HG03442 (cell line): Measurements from ENCODE around the gene KRTAP9-6.
"Not testable (repeated sequence)": the region's sequence is repeated elsewhere in the genome, so short reads cannot be mapped to it uniquely, and the experiment has no call there.

ENCODE experiments used
- ATAC-seq: cut with Tn5 transposase; IDR thresholded peaks from one replicate; pipeline ENCODE4 v1.9.1; 2021; ENCODE audit warnings: mild to moderate bottlenecking, moderate library complexity; ENCODE audit not compliant: unreplicated experiment

KRTAP9-6 gene, protein sequence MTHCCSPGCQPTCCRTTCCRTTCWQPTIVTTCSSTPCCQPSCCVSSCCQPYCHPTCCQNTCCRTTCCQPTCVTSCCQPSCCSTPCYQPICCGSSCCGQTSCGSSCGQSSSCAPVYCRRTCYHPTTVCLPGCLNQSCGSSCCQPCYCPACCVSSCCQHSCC

DNA sequence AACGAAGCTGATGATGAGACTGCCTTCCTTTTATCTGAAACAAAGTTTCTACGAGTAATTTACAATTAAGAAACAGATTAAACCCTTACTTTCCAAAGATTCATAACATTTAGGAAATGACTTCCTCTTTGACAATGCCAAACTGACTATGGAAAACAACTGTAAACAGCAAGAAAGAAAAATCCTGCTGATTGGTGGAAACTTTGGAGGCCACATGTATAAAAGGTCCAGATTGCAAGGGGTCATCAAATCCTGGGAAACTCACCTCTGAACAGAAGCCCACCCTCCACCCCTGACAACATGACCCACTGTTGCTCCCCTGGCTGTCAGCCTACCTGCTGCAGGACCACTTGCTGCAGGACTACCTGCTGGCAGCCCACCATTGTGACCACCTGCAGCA is at the start of gene KRTAP9-6:
TSS of gene KRTAP9-6 (plus strand) at position 301 of the 400 bp plus-strand sequence. CDS start at position 301, 0 bp downstream.
- ATAC-seq, result no peak

DNA sequence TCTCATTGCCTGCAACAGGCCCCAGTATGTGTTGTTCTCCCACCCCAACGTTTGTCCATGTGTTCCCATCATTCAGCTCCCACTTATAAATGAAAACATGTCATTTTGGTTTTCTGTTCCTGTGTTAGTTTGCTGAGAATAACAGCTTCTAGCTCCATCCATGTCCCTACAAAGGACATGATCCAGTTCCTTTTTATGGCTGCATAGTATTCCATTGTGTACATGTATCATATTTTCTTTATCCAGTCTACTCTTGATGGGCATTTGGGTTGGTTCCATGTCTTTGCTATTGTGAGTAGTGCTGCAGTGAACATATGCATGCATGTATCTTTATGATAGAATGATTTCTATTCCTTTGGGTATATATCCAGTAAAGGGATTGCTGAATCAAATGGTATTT is 49.5 kb upstream of the KRTAP9-6 start:
- no peak for ATAC-seq

DNA sequence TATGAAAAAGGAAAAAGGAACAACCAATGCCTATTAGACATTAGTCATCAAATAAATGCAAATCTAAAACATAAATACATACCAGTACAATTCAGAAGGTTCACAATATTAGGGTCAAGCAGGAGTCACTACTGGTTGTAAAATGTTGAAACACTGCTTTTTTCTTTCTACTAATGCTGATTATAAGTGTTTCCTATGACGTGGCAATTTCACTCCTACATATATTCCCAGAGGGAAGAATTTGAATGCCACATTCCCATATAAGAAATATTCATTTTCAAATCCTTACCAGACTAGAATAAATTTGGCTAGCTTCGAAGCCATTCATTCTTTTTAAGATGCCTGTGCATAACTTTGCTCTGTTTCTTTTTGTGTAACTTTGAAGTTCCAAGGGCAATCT is 41.4 kb upstream of the KRTAP9-6 start:
- ATAC-seq, result no peak

DNA sequence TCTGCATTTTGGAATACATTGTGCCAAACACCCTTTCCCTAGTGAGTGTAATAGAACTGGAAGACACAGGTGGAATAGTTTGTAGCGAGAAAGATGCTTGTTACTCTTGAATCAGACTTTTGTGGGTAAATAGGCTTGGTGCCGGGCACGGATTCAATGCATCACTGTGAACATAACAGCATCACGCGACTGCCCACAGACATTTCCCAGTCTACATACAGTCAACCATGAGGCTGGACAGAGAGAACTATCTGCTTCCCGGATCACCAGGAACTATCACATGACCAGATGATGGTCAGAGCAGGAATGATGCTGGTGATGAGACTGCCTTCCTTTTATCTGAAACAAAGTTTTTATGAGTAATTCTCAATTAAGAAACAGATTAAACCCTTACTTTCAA is 39.1 kb upstream of the KRTAP9-6 start:
- ATAC-seq, result no peak

DNA sequence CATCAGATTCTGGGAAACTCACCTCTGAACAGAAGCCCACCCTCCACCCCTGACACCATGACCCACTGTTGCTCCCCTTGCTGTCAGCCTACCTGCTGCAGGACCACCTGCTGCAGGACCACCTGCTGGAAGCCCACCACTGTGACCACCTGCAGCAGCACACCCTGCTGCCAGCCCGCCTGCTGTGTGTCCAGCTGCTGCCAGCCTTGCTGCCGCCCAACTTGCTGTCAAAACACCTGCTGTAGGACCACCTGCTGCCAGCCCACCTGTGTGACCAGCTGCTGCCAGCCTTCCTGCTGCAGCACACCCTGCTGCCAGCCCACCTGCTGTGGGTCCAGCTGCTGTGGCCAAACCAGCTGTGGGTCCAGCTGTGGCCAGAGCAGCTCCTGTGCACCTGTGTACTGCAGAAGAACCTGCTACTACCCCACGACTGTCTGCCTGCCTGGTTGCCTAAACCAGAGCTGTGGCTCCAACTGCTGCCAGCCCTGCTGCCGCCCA is 38.5 kb upstream of the KRTAP9-6 start, which contains the start of gene KRTAP9-2:
TSS of gene KRTAP9-2 (plus strand) at position 51 of the 498 bp plus-strand sequence. CDS start at position 58, 7 bp downstream.
- ATAC-seq, result not testable (repeated sequence)

DNA sequence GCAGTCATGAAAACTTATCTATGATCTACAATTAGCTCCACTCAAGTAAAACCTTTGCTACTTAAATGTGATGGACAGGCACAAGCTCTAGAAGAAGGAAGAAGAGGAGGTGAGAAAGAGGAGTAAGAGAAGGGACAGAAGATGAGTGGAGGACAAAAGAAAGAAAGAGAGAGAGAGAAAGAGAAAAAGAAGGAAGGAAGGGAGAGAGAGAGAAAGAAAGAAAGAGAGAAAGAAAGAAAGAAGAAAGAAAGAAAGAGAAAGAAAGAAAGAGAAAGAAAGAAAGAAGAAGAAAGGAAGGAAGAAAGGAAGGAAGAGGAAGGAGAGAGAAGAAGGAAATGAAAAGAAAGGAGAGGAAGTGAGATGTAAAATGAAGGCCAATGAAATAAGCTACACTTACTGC is 35.1 kb upstream of the KRTAP9-6 start:
- ATAC-seq, result no peak

DNA sequence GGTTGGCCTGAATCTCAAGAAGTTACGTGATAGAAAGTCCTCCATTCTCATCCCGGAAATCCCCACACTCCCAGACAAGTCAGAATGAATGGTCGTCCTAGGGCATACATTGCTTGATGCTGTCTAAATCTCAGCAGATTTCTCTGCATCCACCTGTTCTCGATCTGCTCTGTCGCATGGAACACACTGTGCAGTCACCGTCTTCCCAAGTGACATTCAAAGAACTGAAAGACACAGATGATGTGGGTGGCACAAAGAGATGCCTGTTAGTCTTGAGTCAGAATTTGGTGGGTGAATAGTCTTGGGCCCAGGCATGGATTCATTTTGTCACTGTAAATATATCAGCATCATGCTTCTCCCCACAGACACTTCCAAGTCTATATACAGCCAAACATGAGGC is 33.4 kb upstream of the KRTAP9-6 start:
- ATAC-seq, result no peak

DNA sequence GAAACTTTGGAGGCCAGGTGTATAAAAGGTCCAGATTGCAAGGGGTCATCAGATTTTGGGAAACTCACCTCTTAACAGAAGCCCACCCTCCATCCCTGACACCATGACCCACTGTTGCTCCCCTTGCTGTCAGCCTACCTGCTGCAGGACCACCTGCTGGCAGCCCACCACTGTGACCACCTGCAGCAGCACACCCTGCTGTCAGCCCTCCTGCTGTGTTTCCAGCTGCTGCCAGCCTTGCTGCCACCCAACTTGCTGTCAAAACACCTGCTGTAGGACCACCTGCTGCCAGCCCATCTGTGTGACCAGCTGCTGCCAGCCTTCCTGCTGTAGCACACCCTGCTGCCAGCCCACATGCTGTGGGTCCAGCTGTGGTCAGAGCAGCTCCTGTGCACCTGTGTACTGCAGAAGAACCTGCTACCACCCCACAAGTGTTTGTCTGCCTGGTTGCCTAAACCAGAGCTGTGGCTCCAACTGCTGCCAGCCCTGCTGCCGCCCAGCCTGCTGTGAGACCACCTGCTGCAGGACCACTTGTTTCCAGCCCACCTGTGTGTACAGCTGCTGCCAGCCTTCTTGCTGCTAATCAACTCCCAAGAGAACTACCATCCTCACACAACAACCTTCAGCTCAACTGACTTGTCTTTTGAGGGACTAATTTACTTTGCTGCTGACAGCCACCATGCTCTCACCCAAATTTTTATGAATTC is 32.6 kb upstream of the KRTAP9-6 start, which contains the start of gene KRTAP9-3:
TSS of gene KRTAP9-3 (plus strand) at position 51 of the 707 bp plus-strand sequence. CDS start at position 104, 53 bp downstream.
- not testable (repeated sequence) for ATAC-seq

DNA sequence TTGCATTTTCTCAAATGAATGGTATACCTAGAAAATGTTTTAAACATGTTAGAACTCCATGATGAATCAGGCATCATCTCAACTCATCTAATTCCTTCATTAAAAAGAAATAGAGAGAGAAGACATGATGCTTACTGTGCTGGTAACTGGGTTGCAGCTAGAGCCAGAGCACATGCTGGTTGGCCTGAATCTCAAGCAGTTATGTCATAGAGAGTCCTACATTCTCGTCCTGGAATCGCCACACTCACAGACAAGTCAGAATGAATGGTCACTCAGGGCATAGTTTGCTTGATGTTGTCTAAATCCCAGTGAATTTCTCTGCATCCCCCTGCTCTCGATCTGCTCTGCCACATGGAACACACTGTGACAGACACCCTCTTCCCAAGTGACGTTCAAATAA is 28.1 kb upstream of the KRTAP9-6 start:
- ATAC-seq, result not testable (repeated sequence)

DNA sequence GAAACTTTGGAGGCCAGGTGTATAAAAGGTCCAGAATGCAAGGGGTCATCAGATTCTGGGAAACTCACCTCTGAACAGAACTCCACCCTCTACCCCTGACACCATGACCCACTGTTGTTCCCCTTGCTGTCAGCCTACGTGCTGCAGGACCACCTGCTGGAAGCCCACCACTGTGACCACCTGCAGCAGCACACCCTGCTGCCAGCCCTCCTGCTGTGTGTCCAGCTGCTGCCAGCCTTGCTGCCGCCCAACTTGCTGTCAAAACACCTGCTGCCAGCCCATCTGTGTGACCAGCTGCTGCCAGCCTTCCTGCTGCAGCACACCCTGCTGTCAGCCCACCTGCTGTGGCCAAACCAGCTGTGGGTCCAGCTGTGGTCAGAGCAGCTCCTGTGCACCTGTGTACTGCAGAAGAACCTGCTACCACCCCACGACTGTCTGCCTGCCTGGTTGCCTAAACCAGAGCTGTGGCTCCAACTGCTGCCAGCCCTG is 27.2 kb upstream of the KRTAP9-6 start, which contains the start of gene KRTAP9-8:
TSS of gene KRTAP9-8 (plus strand) at position 51 of the 489 bp plus-strand sequence. CDS start at position 104, 53 bp downstream.
- not testable (repeated sequence) for ATAC-seq

DNA sequence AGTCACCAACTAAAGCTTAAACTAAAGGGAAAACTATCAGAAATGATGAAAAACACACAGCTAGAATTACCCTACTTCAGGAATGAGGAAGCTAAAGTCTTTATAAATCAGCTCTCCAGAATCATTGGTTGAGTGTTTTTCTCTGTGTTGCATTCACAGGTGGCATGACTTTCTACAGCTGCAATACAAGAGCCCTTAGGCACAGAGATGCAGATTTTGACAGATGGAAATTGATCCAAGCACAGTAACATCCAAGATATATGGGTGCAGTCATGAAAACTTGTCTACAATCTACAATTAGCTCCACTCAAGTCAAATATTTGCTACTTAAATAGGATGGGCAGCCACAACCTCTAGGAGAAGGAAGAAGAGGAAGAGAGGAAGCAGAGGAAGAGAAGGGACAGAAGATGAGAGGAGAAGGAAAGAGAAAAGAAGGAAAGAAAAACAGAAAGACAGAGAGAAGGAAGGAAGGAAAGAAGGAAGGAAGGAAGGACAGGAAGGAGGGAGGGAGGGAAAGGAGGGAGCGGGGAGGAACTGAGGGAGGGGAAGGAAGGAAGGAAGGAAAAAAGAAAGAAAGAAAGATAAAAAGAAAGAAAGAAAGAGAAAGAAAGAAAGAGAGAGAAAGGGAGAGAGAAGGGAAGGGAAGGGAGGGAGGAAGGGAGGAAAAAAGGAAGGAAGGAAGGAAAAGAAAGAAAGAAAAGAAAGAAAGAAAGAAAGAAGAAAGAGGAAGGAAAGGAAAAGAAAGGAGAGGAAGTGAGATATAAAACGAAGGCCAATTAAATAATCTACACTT is 18.0 kb upstream of the KRTAP9-6 start:
- ATAC-seq, result not testable (repeated sequence)

DNA sequence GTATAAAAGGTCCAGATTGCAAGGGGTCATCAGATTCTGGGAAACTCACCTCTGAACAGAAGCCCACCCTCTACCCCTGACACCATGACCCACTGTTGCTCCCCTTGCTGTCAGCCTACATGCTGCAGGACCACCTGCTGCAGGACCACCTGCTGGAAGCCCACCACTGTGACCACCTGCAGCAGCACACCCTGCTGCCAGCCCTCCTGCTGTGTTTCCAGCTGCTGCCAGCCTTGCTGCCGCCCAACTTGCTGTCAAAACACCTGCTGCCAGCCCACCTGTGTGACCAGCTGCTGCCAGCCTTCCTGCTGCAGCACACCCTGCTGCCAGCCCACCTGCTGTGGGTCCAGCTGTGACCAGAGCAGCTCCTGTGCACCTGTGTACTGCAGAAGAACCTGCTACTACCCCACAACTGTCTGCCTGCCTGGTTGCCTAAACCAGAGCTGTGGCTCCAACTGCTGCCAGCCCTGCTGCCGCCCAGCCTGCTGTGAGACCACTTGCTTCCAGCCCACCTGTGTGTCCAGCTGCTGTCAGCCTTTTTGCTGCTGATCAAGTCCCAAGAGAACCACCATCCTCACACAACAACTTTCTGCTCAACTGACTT is 15.4 kb upstream of the KRTAP9-6 start, which contains the start of gene KRTAP9-4:
TSS of gene KRTAP9-4 (plus strand) at position 51 of the 604 bp plus-strand sequence. CDS start at position 85, 34 bp downstream.
- ATAC-seq, result not testable (repeated sequence)

DNA sequence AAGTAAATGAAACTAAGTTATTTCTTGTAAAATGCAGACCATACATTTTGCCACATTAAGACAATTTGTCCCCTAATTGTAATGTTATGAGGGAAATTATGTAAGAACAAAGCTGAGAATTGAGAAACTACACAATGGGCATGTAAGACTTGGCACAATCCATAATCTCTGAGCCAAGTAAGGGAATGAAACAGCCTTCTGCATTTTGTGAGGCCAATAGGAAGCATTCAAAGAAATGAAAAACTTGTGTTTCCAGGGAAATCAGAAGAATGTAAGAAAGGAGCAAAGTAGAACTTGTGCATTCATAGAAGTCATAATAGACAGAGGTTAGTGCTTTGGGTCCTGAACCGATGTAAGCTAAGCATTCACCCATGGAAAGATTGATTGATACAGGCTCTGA is 13.9 kb upstream of the KRTAP9-6 start:
- no peak for ATAC-seq

DNA sequence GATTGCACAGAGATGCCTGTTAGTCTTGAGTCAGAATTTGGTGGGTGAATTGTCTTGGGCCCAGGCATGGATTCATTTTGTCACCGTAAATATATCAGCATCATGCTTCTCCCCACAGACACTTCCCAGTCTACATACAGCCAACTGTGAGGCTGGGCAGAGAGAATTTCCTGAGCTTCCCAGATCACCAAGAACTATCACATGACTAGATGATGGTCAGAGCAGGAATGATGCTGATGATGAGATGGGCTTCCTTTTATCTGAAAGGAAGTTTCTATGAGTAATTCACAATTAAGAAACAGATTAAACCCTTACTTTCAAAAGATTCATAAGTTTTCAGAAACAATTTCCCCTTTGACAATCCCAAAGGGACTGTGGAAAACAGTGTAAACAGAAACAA is 10.3 kb upstream of the KRTAP9-6 start:
- ATAC-seq, result no peak

DNA sequence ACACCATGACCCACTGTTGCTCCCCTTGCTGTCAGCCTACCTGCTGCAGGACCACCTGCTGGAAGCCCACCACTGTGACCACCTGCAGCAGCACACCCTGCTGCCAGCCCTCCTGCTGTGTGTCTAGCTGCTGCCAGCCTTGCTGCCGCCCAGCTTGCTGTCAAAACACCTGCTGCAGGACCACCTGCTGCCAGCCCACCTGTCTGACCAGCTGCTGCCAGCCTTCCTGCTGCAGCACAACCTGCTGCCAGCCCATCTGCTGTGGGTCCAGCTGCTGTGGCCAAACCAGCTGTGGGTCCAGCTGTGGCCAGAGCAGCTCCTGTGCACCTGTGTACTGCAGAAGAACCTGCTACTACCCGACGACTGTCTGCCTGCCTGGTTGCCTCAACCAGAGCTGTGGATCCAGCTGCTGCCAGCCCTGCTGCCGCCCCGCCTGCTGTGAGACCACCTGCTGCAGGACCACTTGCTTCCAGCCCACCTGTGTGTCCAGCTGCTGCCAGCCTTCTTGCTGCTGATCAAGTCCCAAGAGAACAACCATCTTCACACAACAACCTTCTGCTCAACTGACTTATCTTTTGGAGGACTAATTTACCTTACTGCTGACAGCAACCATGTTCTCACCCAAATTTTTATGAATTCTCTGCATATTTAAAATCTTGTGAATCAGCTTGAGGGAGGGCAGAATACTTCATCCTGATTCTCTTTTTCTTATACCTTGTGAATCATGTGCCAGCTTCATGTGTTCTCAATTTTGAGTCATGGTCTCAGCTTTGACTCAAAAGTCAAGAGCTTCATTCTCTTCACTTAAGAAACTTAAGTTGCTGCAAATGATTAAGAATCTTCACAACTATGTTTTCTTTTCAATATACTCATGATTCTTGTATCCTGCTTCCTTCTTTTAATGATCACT is 9.5 kb upstream of the KRTAP9-6 start, which contains the start of gene KRTAP9-9:
TSS of gene KRTAP9-9 (plus strand) at position 4 of the 910 bp plus-strand sequence.
- not testable (repeated sequence) for ATAC-seq

DNA sequence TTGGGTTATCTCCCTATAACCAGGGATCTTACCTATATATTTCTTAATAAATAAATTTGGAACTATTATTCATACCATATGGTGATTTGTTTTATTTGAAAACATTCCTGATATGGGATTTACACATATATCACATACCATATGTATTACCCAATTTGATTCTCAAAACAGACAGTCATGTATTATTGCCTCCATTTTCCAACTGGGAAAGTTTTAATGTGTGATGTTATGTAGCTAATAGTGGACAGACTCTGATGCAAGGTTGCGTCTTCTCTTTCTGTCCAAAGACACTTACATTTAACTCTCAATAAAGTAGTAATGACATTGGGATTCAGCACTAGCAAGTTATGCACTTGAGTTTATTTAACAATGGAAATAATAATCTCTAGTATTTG is 8.9 kb upstream of the KRTAP9-6 start:
- no peak for ATAC-seq

DNA sequence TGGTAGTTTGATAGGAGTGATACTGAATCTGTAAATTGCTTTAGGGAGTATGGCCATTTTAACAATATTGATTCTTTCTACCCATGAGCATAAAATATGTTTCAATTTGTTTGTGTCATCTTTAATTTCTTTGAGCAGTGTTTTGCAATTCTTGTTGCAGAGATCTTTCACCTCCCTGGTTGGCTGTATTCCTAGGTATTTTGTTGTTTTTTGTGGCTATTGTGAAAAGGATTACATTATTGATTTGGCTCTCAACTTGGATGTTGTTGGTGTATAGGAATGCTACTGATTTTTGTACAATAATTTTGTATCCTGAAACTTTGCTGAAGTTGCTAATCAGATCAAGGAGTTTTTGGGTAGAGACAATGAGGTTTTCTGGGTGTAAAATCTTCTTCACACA is 6.8 kb upstream of the KRTAP9-6 start:
- no peak for ATAC-seq

DNA sequence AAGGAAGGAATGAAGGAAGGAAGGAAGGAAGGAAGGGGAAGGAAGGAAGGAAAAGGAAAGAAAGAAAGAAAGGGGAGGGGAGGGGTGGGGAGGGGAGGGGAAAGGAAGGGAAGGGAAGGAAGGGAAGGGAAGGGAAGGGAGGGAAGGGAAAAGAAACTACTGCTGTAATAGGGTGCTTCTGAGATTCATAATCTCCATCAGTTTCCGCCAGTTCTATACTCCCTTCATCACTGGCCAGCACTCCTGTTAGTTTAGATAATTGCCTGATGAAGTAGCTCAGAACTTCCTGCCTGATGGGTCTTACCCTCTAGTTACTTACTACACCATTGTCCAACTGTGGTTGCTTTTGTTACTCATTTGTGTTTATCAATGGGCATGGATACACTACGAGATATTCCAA is 2.0 kb upstream of the KRTAP9-6 start:
- ATAC-seq, result no peak

DNA sequence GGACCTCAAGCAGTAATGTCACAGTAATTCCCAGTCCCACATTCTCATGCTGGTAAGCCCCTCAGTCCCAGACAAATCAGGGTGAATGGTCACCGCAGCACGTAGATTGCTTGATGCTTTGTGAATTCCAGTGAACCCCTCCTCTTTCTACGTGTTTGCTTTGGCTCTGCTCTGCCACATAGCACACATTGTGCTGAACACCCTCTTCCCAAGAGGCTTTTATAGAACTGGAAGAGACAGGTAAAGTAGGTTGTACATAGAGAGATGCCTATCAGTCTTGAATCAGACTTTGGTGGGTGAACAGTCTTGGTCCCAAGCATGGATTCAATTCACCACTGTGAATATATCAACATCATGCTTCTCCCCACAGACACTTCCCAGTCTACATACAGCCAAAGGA is 579 bp upstream of the KRTAP9-6 start:
- ATAC-seq, result no peak
